Aortic smooth muscle cell (primary cell): ENCODE data around the gene FAM83D. TPM values are rescaled to one million over a fixed set of nuclear protein-coding genes. Genes with fewer than 3 reads are reported as not detected.

Source experiments
- total RNA-seq: library from RNA; depleted of rRNA; stranded (reverse); fragments of >200 nt; gene quantifications from 2 replicates; pipeline ENCODE4 v1.2.3, GENCODE V29; 2014

Gene FAM83D, protein sequence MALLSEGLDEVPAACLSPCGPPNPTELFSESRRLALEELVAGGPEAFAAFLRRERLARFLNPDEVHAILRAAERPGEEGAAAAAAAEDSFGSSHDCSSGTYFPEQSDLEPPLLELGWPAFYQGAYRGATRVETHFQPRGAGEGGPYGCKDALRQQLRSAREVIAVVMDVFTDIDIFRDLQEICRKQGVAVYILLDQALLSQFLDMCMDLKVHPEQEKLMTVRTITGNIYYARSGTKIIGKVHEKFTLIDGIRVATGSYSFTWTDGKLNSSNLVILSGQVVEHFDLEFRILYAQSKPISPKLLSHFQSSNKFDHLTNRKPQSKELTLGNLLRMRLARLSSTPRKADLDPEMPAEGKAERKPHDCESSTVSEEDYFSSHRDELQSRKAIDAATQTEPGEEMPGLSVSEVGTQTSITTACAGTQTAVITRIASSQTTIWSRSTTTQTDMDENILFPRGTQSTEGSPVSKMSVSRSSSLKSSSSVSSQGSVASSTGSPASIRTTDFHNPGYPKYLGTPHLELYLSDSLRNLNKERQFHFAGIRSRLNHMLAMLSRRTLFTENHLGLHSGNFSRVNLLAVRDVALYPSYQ
- total RNA-seq = 10.9 and 18.4 TPM in 2 replicates

DNA sequence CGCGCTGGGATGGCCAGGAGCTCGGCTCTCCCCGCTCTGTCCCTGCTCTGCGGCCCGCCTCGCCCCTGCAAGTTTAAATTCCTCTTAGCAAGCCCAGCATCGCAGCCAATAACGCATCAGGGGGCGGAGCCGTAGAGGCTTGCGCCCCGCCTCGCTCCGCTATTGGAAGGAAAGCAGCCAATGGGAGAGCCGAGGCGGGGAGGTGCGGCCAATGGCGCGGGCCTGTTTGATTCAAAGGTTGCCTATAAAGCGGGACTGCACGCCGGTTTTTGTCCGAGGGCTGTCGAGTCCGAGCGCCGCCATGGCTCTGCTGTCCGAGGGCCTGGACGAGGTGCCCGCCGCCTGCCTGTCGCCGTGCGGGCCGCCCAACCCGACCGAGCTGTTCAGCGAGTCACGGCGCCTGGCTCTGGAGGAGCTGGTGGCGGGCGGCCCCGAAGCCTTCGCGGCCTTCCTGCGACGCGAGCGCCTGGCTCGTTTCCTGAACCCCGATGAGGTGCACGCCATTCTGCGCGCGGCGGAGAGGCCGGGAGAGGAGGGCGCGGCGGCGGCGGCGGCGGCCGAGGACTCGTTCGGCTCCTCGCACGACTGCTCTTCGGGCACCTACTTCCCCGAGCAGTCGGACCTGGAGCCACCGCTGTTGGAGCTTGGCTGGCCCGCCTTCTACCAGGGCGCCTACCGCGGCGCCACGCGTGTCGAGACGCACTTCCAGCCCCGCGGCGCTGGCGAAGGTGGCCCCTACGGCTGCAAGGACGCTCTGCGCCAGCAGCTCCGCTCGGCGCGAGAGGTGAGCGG, at the start of gene FAM83D:
TSS of gene FAM83D (plus strand) at position 276 of the 792 bp plus-strand sequence. CDS start at position 302, 26 bp downstream.

DNA sequence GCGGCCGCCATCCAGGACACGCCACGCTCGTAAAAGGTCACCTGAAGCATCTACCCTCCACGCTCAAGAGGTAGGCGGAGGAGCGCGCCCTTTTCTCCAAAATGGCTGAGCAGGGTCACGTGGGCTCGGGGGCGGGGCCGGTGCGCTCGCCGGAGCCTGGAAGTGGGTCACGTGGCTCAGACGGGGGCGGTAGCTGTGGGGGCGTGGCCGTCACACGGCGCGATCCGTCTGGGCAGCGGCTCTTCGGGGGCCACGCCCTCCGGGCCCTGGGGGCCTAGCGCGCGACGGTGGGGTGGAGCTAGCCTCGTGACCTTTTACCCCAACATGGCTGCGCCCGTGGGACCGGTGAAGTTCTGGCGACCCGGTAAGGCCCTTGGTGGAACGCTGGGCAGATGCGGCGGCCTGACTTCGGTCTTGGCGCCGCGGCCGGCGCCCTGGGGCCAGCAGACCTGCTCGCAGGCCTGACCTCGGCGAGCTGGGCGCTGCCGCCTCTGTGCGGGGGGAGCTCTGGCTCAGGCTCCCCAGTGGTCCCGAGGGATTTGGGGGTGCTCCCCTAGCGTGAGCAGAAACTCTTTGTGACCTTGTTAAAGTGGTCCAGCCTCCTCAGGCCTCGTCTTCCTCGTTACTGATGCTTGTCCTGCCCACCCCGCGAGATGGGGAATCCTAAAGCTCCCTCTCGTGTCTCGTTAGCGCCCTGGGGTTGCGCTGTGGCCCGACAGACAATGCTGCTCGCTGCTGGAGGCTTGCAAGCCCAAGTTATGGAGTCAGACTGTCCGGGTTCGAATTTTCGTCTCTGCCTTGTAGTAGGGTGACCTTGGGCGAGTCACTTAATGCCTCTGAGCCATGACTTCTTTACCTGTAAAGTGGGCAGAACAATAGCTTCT, 36.1 kb downstream of the FAM83D start, which contains the start of gene DHX35:
TSS of gene DHX35 (plus strand) at position 301 of the 884 bp plus-strand sequence. CDS start at position 325, 24 bp downstream.

Other genes with a start within 250 kb of the FAM83D start
- not detected in 2 replicates for gene SLC32A1, start 201.9 kb upstream of the FAM83D start, total RNA-seq
- gene ACTR5, start 178.0 kb upstream of the FAM83D start, total RNA-seq = 4.5 and 4.6 TPM in 2 replicates
- 0.75 and 1.5 TPM in 2 replicates for gene PPP1R16B, start 120.7 kb upstream of the FAM83D start, total RNA-seq
- gene DHX35, start 35.9 kb downstream of the FAM83D start, total RNA-seq = 7.8 and 9.1 TPM in 2 replicates